Endothelial cell (in vitro differentiated cells): ENCODE results near the gene PLA2G3. TPM values are rescaled to one million over a fixed set of nuclear protein-coding genes. Genes with fewer than 3 reads are reported as not detected.

Experiments
- DNase-seq: peaks from one replicate; pipeline ENCODE4 v3.0.0; 2021; ENCODE audit warnings: low spot score
- H3K27ac Mint-ChIP-seq: one replicate; pipeline ENCODE4 v1.8.0; 2021; ENCODE audit warnings: mixed read lengths, inconsistent platforms; ENCODE audit not compliant: unreplicated experiment
- H3K27me3 Mint-ChIP-seq: one replicate; pipeline ENCODE4 v1.8.0; 2021; ENCODE audit warnings: mild to moderate bottlenecking, moderate library complexity, mixed read lengths, inconsistent platforms; ENCODE audit not compliant: unreplicated experiment
- H3K36me3 Mint-ChIP-seq: one replicate; pipeline ENCODE4 v1.8.0; 2021; ENCODE audit warnings: mild to moderate bottlenecking, low read depth, mixed read lengths, inconsistent platforms; ENCODE audit not compliant: unreplicated experiment
- H3K4me1 Mint-ChIP-seq: one replicate; pipeline ENCODE4 v1.8.0; 2021; ENCODE audit warnings: mild to moderate bottlenecking, mixed read lengths, inconsistent platforms; ENCODE audit not compliant: unreplicated experiment
- H3K4me3 Mint-ChIP-seq: one replicate; pipeline ENCODE4 v1.8.0; 2021; ENCODE audit warnings: mild to moderate bottlenecking, mixed read lengths, inconsistent platforms; ENCODE audit not compliant: unreplicated experiment
- H3K9me3 Mint-ChIP-seq: one replicate; pipeline ENCODE4 v1.8.0; 2021; ENCODE audit warnings: mixed read lengths, inconsistent platforms; ENCODE audit not compliant: unreplicated experiment
- CTCF ChIP-seq: fragments of 200-600 bp; sonication (generic); IDR thresholded peaks from one replicate; pipeline ENCODE4 v1.5.0; 2021; ENCODE audit warnings: antibody characterized with exemption; ENCODE audit not compliant: unreplicated experiment
- total RNA-seq: library from RNA; stranded (reverse); fragmentation: NEBNext Ultra II Directional; extraction: Animal tissue kit (Norgen Biotek cat#: 25700); gene quantifications from one replicate; pipeline ENCODE4 v1.2.1, GENCODE V29; 2021; ENCODE audit not compliant: unreplicated experiment

Gene PLA2G3
- total RNA-seq, 1 donor from 2014 or later, result 2.8 TPM

- H3K27me3 Mint-ChIP-seq, result peaks cover 2% of the 10 kb centered on the region
- H3K36me3 Mint-ChIP-seq, result peaks cover 3% of the 10 kb centered on the region
- H3K4me1 Mint-ChIP-seq, result peaks cover 12% of the 10 kb centered on the region
- DNase-seq, result no peak
- no peaks in the 10 kb centered on the region for H3K9me3 Mint-ChIP-seq
- no peak overlapping the region for H3K4me3 Mint-ChIP-seq
- no peak overlapping the region for H3K27ac Mint-ChIP-seq
- no peak for TF ChIP-seq CTCF
Measured at GRCh38 chr22:31148488-31148887, 8.2 kb upstream of the PLA2G3 start.

DNA sequence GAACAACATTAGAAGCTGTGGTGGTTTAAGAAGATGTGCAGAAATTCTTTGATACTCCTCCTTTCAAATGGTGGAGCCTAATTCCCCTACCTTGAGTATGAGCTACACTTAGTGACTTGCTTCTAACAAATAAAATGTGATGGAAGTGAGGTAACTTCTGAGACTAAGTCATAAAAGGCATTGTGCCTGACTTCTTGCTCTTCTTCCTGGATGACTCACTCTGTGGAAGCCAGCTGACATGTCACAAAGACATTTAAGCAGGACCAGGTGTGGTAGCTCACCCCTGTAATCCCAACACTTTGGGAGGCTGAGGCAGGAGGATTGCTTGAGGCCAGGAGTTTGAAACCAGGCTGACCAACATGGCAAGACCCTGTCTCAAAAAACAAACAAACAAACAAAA, 3.9 kb upstream of the PLA2G3 start:
- Mint-ChIP-seq H3K36me3 (peaks cover 7% of the 10 kb centered on the region), H3K27ac (no peak overlapping the region), H3K4me1 (peaks cover 10% of the 10 kb centered on the region), H3K9me3 (no peaks in the 10 kb centered on the region), H3K4me3 (no peak overlapping the region), H3K27me3 (peaks cover 7% of the 10 kb centered on the region)
- no peak for TF ChIP-seq CTCF
- no peak for DNase-seq

- Mint-ChIP-seq H3K4me1 (peaks cover 5% of the 10 kb centered on the region), H3K27me3 (peaks cover 7% of the 10 kb centered on the region), H3K9me3 (no peaks in the 10 kb centered on the region), H3K27ac (no peak overlapping the region), H3K36me3 (peaks cover 7% of the 10 kb centered on the region), H3K4me3 (no peak overlapping the region)
- no peak for TF ChIP-seq CTCF
- DNase-seq, result no peak
Measured at GRCh38 chr22:31143537-31143936, 3.2 kb upstream of the PLA2G3 start.

DNA sequence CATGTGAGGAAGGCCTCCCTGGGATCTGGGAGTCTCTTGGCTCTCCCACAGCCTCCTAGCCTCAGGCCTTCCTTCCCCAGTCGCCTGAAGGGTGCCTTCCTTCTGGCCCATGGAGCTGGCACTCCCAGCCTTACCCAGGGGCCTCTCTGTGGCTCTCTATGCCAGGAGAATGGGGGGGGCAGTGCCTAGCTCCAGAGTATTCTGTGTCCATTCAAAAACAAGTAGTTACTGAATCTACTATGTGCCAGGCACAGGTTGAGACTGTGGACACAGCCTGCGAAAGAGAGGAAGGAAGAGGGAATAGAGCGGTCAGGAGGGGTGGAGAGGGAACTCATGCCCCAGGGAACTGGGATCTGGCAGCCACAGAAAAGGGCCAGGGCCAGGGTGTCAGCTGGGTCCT, 2.7 kb upstream of the PLA2G3 start:
- peaks cover 7% of the 10 kb centered on the region for H3K36me3 Mint-ChIP-seq
- H3K4me3 Mint-ChIP-seq, result no peak overlapping the region
- peaks cover 5% of the 10 kb centered on the region for H3K4me1 Mint-ChIP-seq
- TF ChIP-seq CTCF, result no peak
- H3K9me3 Mint-ChIP-seq, result no peaks in the 10 kb centered on the region
- DNase-seq, result no peak
- no peak overlapping the region for H3K27ac Mint-ChIP-seq
- peaks cover 9% of the 10 kb centered on the region for H3K27me3 Mint-ChIP-seq

DNA sequence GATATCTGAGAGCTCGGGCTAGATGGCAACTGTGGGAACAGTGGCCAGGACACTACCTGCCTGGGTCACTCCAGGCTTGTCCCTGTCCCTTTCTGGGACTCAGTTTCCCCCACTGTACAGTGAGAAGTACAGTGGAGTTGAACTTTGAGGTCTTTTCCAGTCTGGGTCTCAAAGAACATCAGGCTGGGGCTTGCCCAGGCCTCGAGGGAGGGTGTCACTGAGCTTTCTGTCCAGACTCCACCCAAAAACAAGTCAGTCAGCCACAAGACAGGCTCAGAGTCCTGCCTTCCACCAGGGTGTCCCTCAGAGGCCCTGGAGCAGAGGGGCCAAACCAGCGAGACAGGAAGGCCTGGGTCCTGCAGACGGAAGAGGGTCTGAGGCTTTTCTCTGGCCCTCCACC, 2.0 kb upstream of the PLA2G3 start:
- no peak for TF ChIP-seq CTCF
- H3K9me3 Mint-ChIP-seq, result no peaks in the 10 kb centered on the region
- H3K36me3 Mint-ChIP-seq, result peaks cover 7% of the 10 kb centered on the region
- peaks cover 9% of the 10 kb centered on the region for H3K27me3 Mint-ChIP-seq
- H3K4me3 Mint-ChIP-seq, result no peak overlapping the region
- DNase-seq, result no peak
- H3K4me1 Mint-ChIP-seq, result peaks cover 5% of the 10 kb centered on the region
- H3K27ac Mint-ChIP-seq, result no peak overlapping the region
